ENCODE measurements around the gene EEF1E1.

EEF1E1 gene

GRCh38 chr6:8102122-8102958 lies at the start of gene EEF1E1:
EEF1E1 (minus strand) TSS chr6:8102548; CDS start chr6:8102521, 27 bp downstream.
- peak; percentile 98 for DNase-seq (ENCODE audit: low spot score)

- DNase-seq (ENCODE audit: low spot score): no peak
Observed at GRCh38 chr6:8149350-8149749, 47.0 kb upstream of the EEF1E1 start.

- DNase-seq (ENCODE audit: low spot score): no peak
Observed at GRCh38 chr6:8143945-8144344, 41.6 kb upstream of the EEF1E1 start.

- DNase-seq (ENCODE audit: low spot score): no peak
Observed at GRCh38 chr6:8139451-8139850, 37.1 kb upstream of the EEF1E1 start.

- no peak for DNase-seq (ENCODE audit: low spot score)
Observed at GRCh38 chr6:8137529-8137939, 35.2 kb upstream of the EEF1E1 start.

- no peak for DNase-seq (ENCODE audit: low spot score)
Observed at GRCh38 chr6:8135276-8135675, 32.9 kb upstream of the EEF1E1 start.

- DNase-seq (ENCODE audit: low spot score): no peak
Observed at GRCh38 chr6:8132130-8132529, 29.8 kb upstream of the EEF1E1 start.

- DNase-seq (ENCODE audit: low spot score): peak; percentile 77
Observed at GRCh38 chr6:8131265-8131897, 29.0 kb upstream of the EEF1E1 start.

- DNase-seq (ENCODE audit: low spot score): peak; percentile 23
Observed at GRCh38 chr6:8130399-8130798, 28.1 kb upstream of the EEF1E1 start.

- DNase-seq (ENCODE audit: low spot score): no peak
Observed at GRCh38 chr6:8123236-8123635, 20.9 kb upstream of the EEF1E1 start.

GRCh38 chr6:8114956-8115355 lies 12.6 kb upstream of the EEF1E1 start:
- DNase-seq (ENCODE audit: low spot score): no peak

GRCh38 chr6:8113131-8113654 lies 10.8 kb upstream of the EEF1E1 start:
- DNase-seq (ENCODE audit: low spot score): peak; percentile 30

GRCh38 chr6:8110725-8111124 lies 8.4 kb upstream of the EEF1E1 start:
- no peak for DNase-seq (ENCODE audit: low spot score)

GRCh38 chr6:8110117-8110721 lies 7.9 kb upstream of the EEF1E1 start:
- no peak for DNase-seq (ENCODE audit: low spot score)

- DNase-seq (ENCODE audit: low spot score): no peak
Observed at GRCh38 chr6:8108759-8109539, 6.6 kb upstream of the EEF1E1 start.

- peak; percentile 83 for DNase-seq (ENCODE audit: low spot score)
Observed at GRCh38 chr6:8108031-8108660, 5.8 kb upstream of the EEF1E1 start.

GRCh38 chr6:8105791-8106190 lies 3.4 kb upstream of the EEF1E1 start:
- no peak for DNase-seq (ENCODE audit: low spot score)

GRCh38 chr6:8103726-8104125 lies 1.4 kb upstream of the EEF1E1 start:
- no peak for DNase-seq (ENCODE audit: low spot score)

- DNase-seq (ENCODE audit: low spot score): no peak
Observed at GRCh38 chr6:8100159-8100854, 2.0 kb downstream of the EEF1E1 start.

- DNase-seq (ENCODE audit: low spot score): no peak
Observed at GRCh38 chr6:8090650-8091049, 11.7 kb downstream of the EEF1E1 start.

- DNase-seq (ENCODE audit: low spot score): no peak
Observed at GRCh38 chr6:8088886-8089285, 13.5 kb downstream of the EEF1E1 start.

Data from AG20443 (cell line).